DOHH2 (cell line): ENCODE results near the gene KIAA0513.

Source experiments
- EZH2phosphoT487 ChIP-seq: fragments of 200-600 bp; sonication (generic); IDR thresholded peaks from 2 replicates; pipeline ENCODE4 v1.6.1; 2017; ENCODE audit warnings: borderline replicate concordance, mild to moderate bottlenecking, antibody characterized with exemption, low read length, moderate library complexity, mixed read lengths
- TF ChIP-seq, protein P1 (sequence below): fragments of 200-600 bp; sonication (generic); IDR thresholded peaks from one replicate; pipeline ENCODE4 v1.5.1; 2014; ENCODE audit warnings: antibody characterized with exemption, mild to moderate bottlenecking, low read depth, low read length; ENCODE audit not compliant: poor library complexity, severe bottlenecking

DNA sequence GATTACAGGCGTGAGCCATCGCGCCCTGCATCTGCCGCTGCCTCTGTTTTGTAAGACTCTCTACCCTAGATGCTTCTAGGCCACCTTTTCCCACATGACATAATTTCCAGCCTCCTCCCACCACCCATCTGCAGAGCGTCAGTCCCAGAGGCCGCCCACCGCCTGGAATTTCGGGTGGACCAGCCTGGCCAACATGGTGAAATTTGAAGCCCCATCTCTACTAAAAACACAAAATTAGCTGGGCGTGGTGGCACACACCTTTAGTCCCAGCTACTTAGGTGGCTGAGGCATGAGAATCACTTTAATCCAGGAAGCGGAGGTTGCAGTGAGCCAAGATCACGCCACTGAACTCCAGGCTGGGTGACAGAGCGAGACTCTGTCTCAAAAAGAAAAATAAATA, 89.8 kb downstream of the KIAA0513 start:
- TF ChIP-seq, protein P1, sequence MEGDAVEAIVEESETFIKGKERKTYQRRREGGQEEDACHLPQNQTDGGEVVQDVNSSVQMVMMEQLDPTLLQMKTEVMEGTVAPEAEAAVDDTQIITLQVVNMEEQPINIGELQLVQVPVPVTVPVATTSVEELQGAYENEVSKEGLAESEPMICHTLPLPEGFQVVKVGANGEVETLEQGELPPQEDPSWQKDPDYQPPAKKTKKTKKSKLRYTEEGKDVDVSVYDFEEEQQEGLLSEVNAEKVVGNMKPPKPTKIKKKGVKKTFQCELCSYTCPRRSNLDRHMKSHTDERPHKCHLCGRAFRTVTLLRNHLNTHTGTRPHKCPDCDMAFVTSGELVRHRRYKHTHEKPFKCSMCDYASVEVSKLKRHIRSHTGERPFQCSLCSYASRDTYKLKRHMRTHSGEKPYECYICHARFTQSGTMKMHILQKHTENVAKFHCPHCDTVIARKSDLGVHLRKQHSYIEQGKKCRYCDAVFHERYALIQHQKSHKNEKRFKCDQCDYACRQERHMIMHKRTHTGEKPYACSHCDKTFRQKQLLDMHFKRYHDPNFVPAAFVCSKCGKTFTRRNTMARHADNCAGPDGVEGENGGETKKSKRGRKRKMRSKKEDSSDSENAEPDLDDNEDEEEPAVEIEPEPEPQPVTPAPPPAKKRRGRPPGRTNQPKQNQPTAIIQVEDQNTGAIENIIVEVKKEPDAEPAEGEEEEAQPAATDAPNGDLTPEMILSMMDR, result no peak
- TF ChIP-seq EZH2phosphoT487, result no peak
